IMR-90 (cell line): Measurements from ENCODE around the gene ZACN. TPM values are rescaled to one million over a fixed set of nuclear protein-coding genes. Genes with fewer than 3 reads are reported as not detected.

Experiments used
- ATAC-seq: fragments of 200-7000 bp; cut with Tn5 transposase; 2 replicates; pipeline ENCODE4 v1.9.1; 2020; ENCODE audit warnings: low read depth, mild to moderate bottlenecking, moderate library complexity
- BruUV-seq: library from RNA; stranded (reverse); fragments of 400-500 nt; replicated peaks from 2 replicates; lab custom pipeline; 2021; lab: Mats Ljungman, UMichigan
- CTCF ChIA-PET: fragments of 300-600 bp; formaldehyde crosslinking; extraction: SDS; loops from one replicate; lab custom pipeline; 2021; ENCODE audit warnings: antibody characterized with exemption; lab: Yijun Ruan, JAX
- POLR2A ChIA-PET: fragments of 300-600 bp; sonication (Branson Sonifier 250); formaldehyde crosslinking; loops from one replicate; lab custom pipeline; 2022; ENCODE audit warnings: antibody characterized with exemption; ENCODE audit not compliant: unreplicated experiment; lab: Charles Lee
- DNase-seq: peaks from one replicate; pipeline ENCODE4 v3.0.0; 2013
- H2AFZ ChIP-seq: replicated peaks from 2 replicates; pipeline ENCODE3; 2013; ENCODE audit warnings: low read length, mild to moderate bottlenecking; ENCODE audit not compliant: poor library complexity
- H2AK5ac ChIP-seq: 2 replicates; pipeline ENCODE4 v1.6.1; 2013; ENCODE audit warnings: low read depth, low read length, inconsistent platforms
- H2AK9ac ChIP-seq: replicated peaks from 2 replicates; pipeline ENCODE3; 2013; ENCODE audit warnings: mild to moderate bottlenecking, low read depth, low read length, moderate library complexity; ENCODE audit not compliant: poor library complexity
- H2BK120ac ChIP-seq: 2 replicates; pipeline ENCODE4 v1.6.1; 2013; ENCODE audit warnings: low read depth, low read length, inconsistent platforms
- H2BK15ac ChIP-seq: 3 replicates; pipeline ENCODE4 v1.6.1; 2013; ENCODE audit warnings: low read depth, low read length, inconsistent platforms
- H2BK20ac ChIP-seq: 2 replicates; pipeline ENCODE4 v1.6.1; 2013; ENCODE audit warnings: low read depth, mild to moderate bottlenecking, inconsistent platforms, low read length, moderate library complexity
- H2BK5ac ChIP-seq: 2 replicates; pipeline ENCODE4 v1.6.1; 2013; ENCODE audit warnings: mild to moderate bottlenecking, low read depth, low read length, inconsistent platforms; ENCODE audit not compliant: poor library complexity, severe bottlenecking
- H3K14ac ChIP-seq: replicated peaks from 2 replicates; pipeline ENCODE4 v1.6.1; 2013; ENCODE audit warnings: low read depth, low read length, inconsistent platforms
- H3K18ac ChIP-seq: 2 replicates; pipeline ENCODE4 v1.6.1; 2013; ENCODE audit warnings: low read depth, low read length, control low read depth
- H3K23ac ChIP-seq: 2 replicates; pipeline ENCODE4 v1.6.1; 2013; ENCODE audit warnings: low read depth, low read length, inconsistent platforms
- H3K27ac ChIP-seq: 2 replicates; pipeline ENCODE4 v1.5.1; 2013; ENCODE audit warnings: mild to moderate bottlenecking, control low read depth, low read length; ENCODE audit not compliant: insufficient read depth
- H3K27me3 ChIP-seq: 2 replicates; pipeline ENCODE4 v1.6.1; 2013; ENCODE audit warnings: low read length; ENCODE audit not compliant: control insufficient read depth, insufficient read depth
- H3K36me3 ChIP-seq: 2 replicates; pipeline ENCODE4 v1.6.1; 2013; ENCODE audit warnings: low read length, mixed read lengths; ENCODE audit not compliant: control insufficient read depth, insufficient read depth
- H3K4ac ChIP-seq: 2 replicates; pipeline ENCODE4 v1.6.1; 2013; ENCODE audit warnings: low read depth, low read length, inconsistent platforms
- H3K4me1 ChIP-seq: 2 replicates; pipeline ENCODE4 v1.6.1; 2013; ENCODE audit warnings: low read length, mixed read lengths; ENCODE audit not compliant: control insufficient read depth, insufficient read depth
- H3K4me2 ChIP-seq: 2 replicates; pipeline ENCODE4 v1.6.1; 2013; ENCODE audit warnings: low read depth, mild to moderate bottlenecking, control low read depth, low read length, moderate library complexity
- H3K4me3 ChIP-seq: 2 replicates; pipeline ENCODE4 v1.5.1; 2013; ENCODE audit warnings: low read depth, mild to moderate bottlenecking, control low read depth, low read length, moderate library complexity; ENCODE audit not compliant: insufficient read depth
- H3K56ac ChIP-seq: 2 replicates; pipeline ENCODE4 v1.6.1; 2013; ENCODE audit warnings: low read length, inconsistent platforms; ENCODE audit not compliant: insufficient read depth; ENCODE audit errors: extremely low read depth
- H3K79me1 ChIP-seq, 2 experiments: 2 replicates each; pipeline ENCODE4 v1.6.1; 2013; ENCODE audit warnings: low read length in 2 of 2, inconsistent platforms in 1 of 2, low read depth in 1 of 2
- H3K9ac ChIP-seq: 2 replicates; pipeline ENCODE4 v1.6.1; 2013; ENCODE audit warnings: low read depth, low read length, control low read depth
- H3K9me1 ChIP-seq: 2 replicates; pipeline ENCODE4 v1.6.1; 2013; ENCODE audit warnings: low read length, inconsistent platforms; ENCODE audit not compliant: insufficient read depth
- H3K9me3 ChIP-seq: 2 replicates; pipeline ENCODE4 v1.6.1; 2013; ENCODE audit warnings: low read length; ENCODE audit not compliant: control insufficient read depth, insufficient read depth
- H4K20me1 ChIP-seq: 2 replicates; pipeline ENCODE4 v1.6.1; 2013; ENCODE audit warnings: low read length, inconsistent platforms; ENCODE audit not compliant: insufficient read depth
- H4K5ac ChIP-seq: 2 replicates; pipeline ENCODE4 v1.6.1; 2013; ENCODE audit warnings: mild to moderate bottlenecking, low read depth, low read length, control low read depth
- H4K8ac ChIP-seq, 2 experiments: 2 replicates each; pipeline ENCODE4 v1.6.1; 2013; ENCODE audit warnings: low read depth in 2 of 2, low read length in 2 of 2, control low read depth in 1 of 2, inconsistent platforms in 1 of 2
- H4K91ac ChIP-seq: 2 replicates; pipeline ENCODE4 v1.6.1; 2013; ENCODE audit warnings: low read depth, low read length, inconsistent platforms; ENCODE audit not compliant: insufficient read depth
- CEBPB ChIP-seq: IDR thresholded peaks from 2 replicates; pipeline ENCODE4 v1.6.1; 2012; ENCODE audit warnings: low read depth, low read length, improper control_type of control experiment
- CTCF ChIP-seq: conservative IDR thresholded peaks from 2 replicates; pipeline ENCODE4 v1.5.1; 2012; ENCODE audit warnings: mild to moderate bottlenecking, low read depth, low read length, improper control_type of control experiment
- NFE2L2 ChIP-seq: fragments of 150-350 bp; IDR thresholded peaks from 2 replicates; pipeline ENCODE4 v1.6.1; 2016; ENCODE audit warnings: low read depth, mild to moderate bottlenecking, low read length
- RAD21 ChIP-seq: IDR thresholded peaks from 2 replicates; pipeline ENCODE4 v1.6.1; 2012; ENCODE audit warnings: low read length, improper control_type of control experiment
- SMC3 ChIP-seq: fragments of 150-350 bp; IDR thresholded peaks from 2 replicates; pipeline ENCODE4 v1.6.1; 2016; ENCODE audit warnings: low read depth, mild to moderate bottlenecking, antibody characterized with exemption, low read length, moderate library complexity
- WGBS, 2 experiments: methylation state at CpG; one replicate each; pipeline versions ENCODE4 v1.1.5 to v1.1.7; 2013; ENCODE audit warnings: missing lambda C conversion rate in 2 of 2; ENCODE audit not compliant: insufficient read length in 1 of 2; ENCODE audit errors: extremely low coverage in 2 of 2; 5-methylcytosine and 5-hydroxymethylcytosine counted together
- dilution Hi-C: fragments of 300-500 bp; cut with HindIII; formaldehyde crosslinking; loops from one replicate; pipeline ENCODE4 v1.14.3; 2018; ENCODE audit warnings: low sequenced_read_pairs; ENCODE audit not compliant: unreplicated experiment
- in situ Hi-C: fragments of 300-500 bp; cut with MboI; formaldehyde crosslinking; loops from 3 replicates; pipeline ENCODE4 v1.14.3; 2019; ENCODE audit warnings: low sequenced_read_pairs, inconsistent platforms, mixed read lengths
- intact Hi-C: fragments of 100-400 bp; cut with micrococcal nuclease; formaldehyde crosslinking; loops from 2 replicates; pipeline ENCODE4 v1.10.0; 2022
- polyA plus RNA-seq, 3 experiments: library from polyadenylated mRNA; depleted of rRNA; stranded (reverse); fragments of >200 nt; gene quantifications; 2 replicates each; pipeline ENCODE4 v1.2.3, GENCODE V29; 2012; ENCODE audit warnings: low replicate concordance in 1 of 3
- total RNA-seq: library from RNA; depleted of rRNA; stranded (reverse); fragments of >200 nt; gene quantifications from 2 replicates; pipeline ENCODE4 v1.2.3, GENCODE V29; 2012

Gene ZACN
- total and polyA plus RNA-seq, 2 of the 4 experiments (the other 2 are of a cell fraction), result not detected

- Histone ChIP-seq H3K23ac (no peak overlapping the region), H2BK20ac (no peak overlapping the region), H2BK5ac (no peak overlapping the region), H2AFZ (peak overlapping the region; percentile 21), H3K79me1 (no peaks in the 10 kb centered on the region), H2BK15ac (no peak overlapping the region), H4K20me1 (no peaks in the 10 kb centered on the region), H3K56ac (no peak overlapping the region), H4K8ac (no peak overlapping the region), H3K4me3 (no peak overlapping the region), H3K36me3 (no peaks in the 10 kb centered on the region), H3K9me3 (no peaks in the 10 kb centered on the region), H2BK120ac (no peak overlapping the region), H2AK5ac (no peak overlapping the region), H4K5ac (no peak overlapping the region), H3K18ac (no peak overlapping the region), H3K9me1 (no peaks in the 10 kb centered on the region), H3K9ac (no peak overlapping the region), H3K27me3 (peaks cover 16% of the 10 kb centered on the region), H3K4me1 (peaks cover 3% of the 10 kb centered on the region; the same call in 1 of the 2 replicates), H4K91ac (no peak overlapping the region), H3K4ac (no peak overlapping the region), H3K4me2 (no peak overlapping the region), H3K14ac (no peak overlapping the region), H2AK9ac (no peak overlapping the region), H3K27ac (no peak overlapping the region)
- ATAC-seq (no peak), DNase-seq (no peak)
- intact Hi-C loops (no loop called here), in situ Hi-C loops (no loop called here), dilution Hi-C loops (no loop called here)
- TF ChIP-seq CTCF (peak; percentile 30), NFE2L2 (no peak), SMC3 (no peak), RAD21 (no peak; the same call in 1 of the 2 replicates), CEBPB (no peak)
- BruUV-seq, result no TSS peak
- POLR2A ChIA-PET, result interaction anchor here (0.6 kb wide), 1 partner anchor 58 kb away, joined by 12 read pairs; no protein-coding TSS in a partner anchor
- CTCF ChIA-PET, result interaction anchor here (0.6 to 3.1 kb wide), 2 partner anchors 9 to 155 kb away, joined by 3 to 14 read pairs; no protein-coding TSS in a partner anchor
- WGBS, 2 experiments, result 87% methylated on average over 8 of the region's 22 CpGs; no CpG with 5 or more reads in 1 of the 2 experiments
These were observed 45.8 kb downstream of the ZACN start for GRCh38 chr17:76124582-76125390.
